Esophagus squamous epithelium (tissue), 5 donors: ENCODE results near the gene C9orf57. TPM values are rescaled to one million over a fixed set of nuclear protein-coding genes. Genes with fewer than 3 reads are reported as not detected.
"Not testable (repeated sequence)": the region's sequence is repeated elsewhere in the genome, so short reads cannot be mapped to it uniquely, and the experiment has no call there.

ENCODE experiments used
- DNase-seq: peaks from one replicate; lab custom pipeline; 2025; lab: John Stamatoyannopoulos, UW
- H3K27ac ChIP-seq, 4 donors: fragments of 200-600 bp; sonication (generic); one replicate each; pipeline ENCODE4 v1.5.1; 2016 to 2019; ENCODE audit warnings: mild to moderate bottlenecking in 1 of 4
- H3K27me3 ChIP-seq, 4 donors: fragments of 200-600 bp; sonication (generic); 1 replicate in 3 of 4; 2 replicates in 1 of 4; pipeline versions ENCODE4 v1.5.1 to v1.6.0; 2017 to 2021; ENCODE audit warnings: antibody characterized with exemption in 1 of 4
- H3K36me3 ChIP-seq, 3 donors: fragments of 200-600 bp; sonication (generic); one replicate each; pipeline ENCODE4 v1.5.1; 2016 to 2019
- H3K4me1 ChIP-seq, 3 donors: fragments of 200-600 bp; sonication (generic); one replicate each; pipeline ENCODE4 v1.5.1; 2017 to 2019
- H3K4me3 ChIP-seq, 4 donors: fragments of 200-600 bp; sonication (generic); 1 replicate in 3 of 4; 2 replicates in 1 of 4; pipeline ENCODE4 v1.5.1; 2016 to 2019; ENCODE audit warnings: mild to moderate bottlenecking in 2 of 4, moderate library complexity in 1 of 4
- H3K9me3 ChIP-seq, 3 donors: fragments of 200-600 bp; sonication (generic); one replicate each; pipeline ENCODE4 v1.5.1; 2016 to 2019
- CTCF ChIP-seq, 6 experiments: fragments of 450-650 bp in 4 of 6; fragments of 200-600 bp in 2 of 6; sonication (generic) in 2 of 6; IDR thresholded peaks; one replicate each; pipeline ENCODE4 v1.5.1; 2016 to 2019; ENCODE audit warnings: antibody characterized with exemption in 6 of 6, mild to moderate bottlenecking in 4 of 6, moderate library complexity in 4 of 6
- POLR2A ChIP-seq, 4 donors: fragments of 450-650 bp; IDR thresholded peaks; one replicate each; pipeline ENCODE4 v1.6.1; 2017; ENCODE audit warnings: antibody characterized with exemption in 4 of 4, mild to moderate bottlenecking in 4 of 4, moderate library complexity in 3 of 4
- WGBS, 2 donors: methylation state at CpG; one replicate each; pipeline ENCODE4 v1.1.5; 2018; 5-methylcytosine and 5-hydroxymethylcytosine counted together
- intact Hi-C: fragments of 100-400 bp; cut with DNase I; formaldehyde crosslinking; loops from one replicate; pipeline ENCODE4 v1.15.0; 2022
- total RNA-seq, 4 donors: library from RNA; depleted of rRNA; stranded (reverse); fragments of >200 nt; gene quantifications; one replicate each; pipeline ENCODE4 v1.1.0, GENCODE V29; 2016
- donor health status: DM: yes; HTN: yes; CAD: no.

Gene C9orf57, protein sequence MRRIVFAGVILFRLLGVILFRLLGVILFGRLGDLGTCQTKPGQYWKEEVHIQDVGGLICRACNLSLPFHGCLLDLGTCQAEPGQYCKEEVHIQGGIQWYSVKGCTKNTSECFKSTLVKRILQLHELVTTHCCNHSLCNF
- total RNA-seq, result not detected

DNA sequence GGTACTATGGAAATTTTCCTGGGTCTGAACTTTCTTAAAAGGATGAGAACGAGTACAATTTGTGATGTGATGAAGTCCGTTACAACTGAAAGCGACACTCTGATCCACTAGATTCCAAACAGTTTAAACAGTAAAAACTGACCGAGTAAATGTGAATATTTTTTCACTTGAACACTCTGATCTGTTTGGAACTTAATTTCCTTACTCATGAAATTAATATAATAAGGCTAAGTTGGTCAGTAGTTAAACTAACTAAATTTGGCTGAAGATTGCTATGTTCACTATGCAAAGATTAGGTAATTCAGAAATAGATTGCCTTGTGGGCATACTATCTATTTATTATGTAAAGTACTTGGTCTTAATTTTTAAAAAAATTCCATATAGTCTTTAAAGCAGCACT lies at the start of gene C9orf57:
TSS of gene C9orf57 (minus strand) at position 101 of the 400 bp plus-strand sequence. CDS start 1,282 bp downstream, outside the sequence.
- Histone ChIP-seq H3K27ac (no peak within 1 kb of the TSS), H3K27me3 (no peaks in the 10 kb centered on the region), H3K4me1 (no peaks in the 10 kb centered on the region), H3K9me3 (no peaks in the 10 kb centered on the region), H3K36me3 (no peaks in the 10 kb centered on the region), H3K4me3 (no peak within 1 kb of the TSS)
- WGBS, 2 donors, result 91 to 93% methylated on average over 4 of the region's 4 CpGs
- DNase-seq, result no peak
- intact Hi-C loops, result no loop called here
- TF ChIP-seq CTCF (IDR thresholded peaks at IDR 0.05), result no peak
- no peak for TF ChIP-seq POLR2A (IDR thresholded peaks at IDR 0.05)

DNA sequence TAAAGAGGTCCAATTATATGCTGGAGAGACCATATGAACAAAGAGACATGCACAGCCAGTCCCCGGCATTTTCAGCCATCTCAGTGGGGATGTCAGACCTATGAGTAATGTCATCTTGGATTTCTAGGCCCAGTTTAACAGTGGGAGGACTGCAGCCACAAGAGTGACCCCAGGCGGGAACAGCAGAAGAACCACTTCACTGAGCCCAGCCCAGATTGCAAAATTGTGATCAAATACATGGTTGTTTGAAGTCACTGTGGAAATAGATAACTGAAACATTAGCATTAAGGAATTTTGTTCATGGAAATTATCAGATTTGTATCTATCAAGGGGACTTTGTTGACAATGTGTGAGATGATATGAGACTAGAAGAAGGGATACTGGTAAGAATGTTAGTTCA lies 42.1 kb upstream of the C9orf57 start:
- Histone ChIP-seq H3K9me3 (no peaks in the 10 kb centered on the region), H3K27me3 (no peaks in the 10 kb centered on the region), H3K27ac (no peak overlapping the region), H3K36me3 (no peaks in the 10 kb centered on the region), H3K4me1 (no peaks in the 10 kb centered on the region), H3K4me3 (no peak overlapping the region)
- intact Hi-C loops, result no loop called here
- 77 to 82% methylated on average over 2 of the region's 2 CpGs for whole genome bisulfite sequencing, 2 donors
- no peak for DNase-seq
- TF ChIP-seq CTCF (IDR thresholded peaks at IDR 0.05), result no peak
- no peak for TF ChIP-seq POLR2A (IDR thresholded peaks at IDR 0.05)

GRCh38 chr9:72095520-72095919 lies 35.1 kb upstream of the C9orf57 start:
- 64 to 67% methylated on average over 3 of the region's 3 CpGs for WGBS, 2 donors
- intact Hi-C loops, result not testable (repeated sequence)

DNA sequence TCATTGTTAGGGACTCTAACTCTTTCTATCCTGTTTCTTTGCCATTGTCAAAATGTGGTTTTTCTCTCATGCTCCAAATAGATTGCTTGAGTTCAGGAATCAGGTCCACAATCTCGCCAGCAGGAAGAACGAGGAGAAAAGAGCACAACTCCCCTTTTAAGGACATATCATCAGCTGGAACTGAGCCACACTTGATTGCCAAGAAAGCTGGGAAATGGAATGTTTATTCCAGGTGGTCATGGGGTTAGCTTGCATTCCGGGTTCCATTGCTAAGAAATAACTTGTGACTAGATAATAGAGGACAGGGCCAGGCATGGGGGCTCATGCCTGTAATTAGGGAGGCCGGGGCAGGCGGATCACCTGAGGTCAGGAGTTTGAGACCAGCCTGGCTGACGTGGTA lies 32.4 kb upstream of the C9orf57 start:
- WGBS, 2 donors, result 68 to 72% methylated on average over 6 of the region's 6 CpGs
- no peaks in the 10 kb centered on the region for H3K36me3 ChIP-seq

More at GRCh38 chr9:72095520-72095919, 35.1 kb upstream of the C9orf57 start:
- not testable (repeated sequence) for H3K9me3 ChIP-seq, DNase-seq, H3K27me3 ChIP-seq, H3K27ac ChIP-seq, H3K36me3 ChIP-seq, H3K4me3 ChIP-seq, H3K4me1 ChIP-seq

DNA sequence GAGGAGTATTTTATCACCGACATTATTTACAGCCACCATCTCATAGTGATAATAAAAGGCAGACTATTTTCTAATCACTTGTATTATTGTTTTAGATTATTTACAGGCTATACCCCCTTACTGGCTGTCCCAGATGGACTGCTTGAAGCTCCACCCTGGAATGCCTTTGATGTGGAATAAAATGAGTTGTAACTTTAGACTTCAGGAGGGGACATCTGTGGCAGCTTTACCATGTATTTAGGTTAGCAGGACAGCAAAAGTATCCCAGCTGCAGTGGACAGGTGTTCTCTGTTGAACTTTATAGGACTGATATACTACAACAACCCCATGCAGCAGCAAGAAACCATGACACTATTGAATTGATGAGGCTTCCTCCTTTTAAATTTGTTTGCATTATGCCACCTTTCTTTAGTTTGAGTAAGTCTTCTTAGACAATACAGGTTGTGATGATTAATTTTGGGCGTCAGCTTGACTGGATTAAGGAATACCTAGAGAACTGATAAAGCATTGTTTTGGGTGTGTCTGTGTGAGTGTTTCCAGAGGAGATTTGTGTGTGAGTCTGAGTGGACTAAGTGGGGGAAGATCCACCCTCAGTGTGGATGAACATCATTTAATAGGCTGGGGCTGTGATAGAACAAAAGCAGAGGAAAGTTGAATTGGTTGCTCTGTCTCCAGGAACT lies 29.2 kb upstream of the C9orf57 start:
- WGBS, 2 donors, result 45 to 47% methylated on average over 2 of the region's 2 CpGs
- no peaks in the 10 kb centered on the region for H3K9me3 ChIP-seq
- no peak overlapping the region for H3K27ac ChIP-seq
- H3K27me3 ChIP-seq, result no peaks in the 10 kb centered on the region
- H3K36me3 ChIP-seq, result no peaks in the 10 kb centered on the region
- TF ChIP-seq POLR2A (IDR thresholded peaks at IDR 0.05) (no peak), CTCF (IDR thresholded peaks at IDR 0.05) (no peak)
- no peak overlapping the region for H3K4me3 ChIP-seq
- intact Hi-C loops, result no loop called here
- DNase-seq, result no peak
- H3K4me1 ChIP-seq, result no peaks in the 10 kb centered on the region

More for the DNA sequence above, 32.4 kb upstream of the C9orf57 start:
- Histone ChIP-seq H3K9me3 (no peaks in the 10 kb centered on the region), H3K27me3 (no peaks in the 10 kb centered on the region), H3K4me3 (no peak overlapping the region), H3K27ac (no peak overlapping the region), H3K4me1 (no peaks in the 10 kb centered on the region)
- intact Hi-C loops, result no loop called here
- DNase-seq, result no peak
- TF ChIP-seq CTCF (IDR thresholded peaks at IDR 0.05) (no peak), POLR2A (IDR thresholded peaks at IDR 0.05) (no peak)
